ENCODE results near the gene RBM12.

Gene RBM12

GRCh38 chr20:35600993-35601973 is 63.4 kb downstream of the RBM12 start:
- peak; percentile 88 for DNase-seq (ENCODE audit: low read depth, low spot score)

GRCh38 chr20:35600176-35600992 is 64.3 kb downstream of the RBM12 start:
- DNase-seq (ENCODE audit: low read depth, low spot score): peak; percentile 31

GRCh38 chr20:35599776-35600120 is 65.0 kb downstream of the RBM12 start:
- no peak for DNase-seq (ENCODE audit: low read depth, low spot score)
